ENCODE results near the gene PKD2. TPM values are rescaled to one million over a fixed set of nuclear protein-coding genes. Genes with fewer than 3 reads are reported as not detected.
"Not testable (repeated sequence)": the region's sequence is repeated elsewhere in the genome, so short reads cannot be mapped to it uniquely, and the experiment has no call there.

Gene PKD2
- total RNA-seq, 2 experiments from 2014 or later: 11.8 to 13.2 TPM

DNA sequence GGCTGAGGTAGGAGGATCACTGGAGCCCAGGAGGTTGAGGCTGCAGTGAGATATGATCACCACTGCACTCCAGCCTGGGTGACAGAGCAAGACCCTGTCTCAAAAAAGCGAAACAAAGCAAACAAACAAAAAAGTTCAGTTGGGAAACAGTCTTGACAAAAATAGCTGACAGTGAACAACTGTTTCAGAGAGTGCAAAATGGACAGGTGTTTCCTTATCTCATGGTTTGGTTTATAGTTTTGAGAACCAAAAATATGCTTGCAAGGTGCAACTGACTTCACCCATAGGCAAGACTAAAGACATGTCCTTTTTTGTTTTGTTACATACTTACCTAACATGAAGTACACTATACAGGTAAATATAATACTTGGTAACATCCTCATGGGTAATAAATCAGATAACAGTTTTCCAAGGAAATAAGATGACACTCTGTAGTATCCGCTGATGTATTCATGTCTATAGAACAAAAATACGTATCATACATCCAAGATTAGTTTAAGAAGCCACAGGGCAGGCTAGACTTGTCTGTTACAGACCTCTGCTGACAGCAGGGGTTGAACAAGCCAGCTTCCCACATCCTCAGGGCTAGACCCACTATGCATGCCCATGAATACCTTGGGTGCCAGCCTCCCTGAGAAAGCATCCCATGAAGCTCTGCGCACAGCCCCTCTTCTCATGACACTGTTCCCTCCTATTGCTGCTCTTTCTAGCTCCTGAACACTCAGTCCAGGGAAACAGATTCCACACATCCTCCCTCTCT lies 91.7 kb downstream of the PKD2 start:
- Mint-ChIP-seq H3K36me3 (ENCODE audit: low read depth) (no peaks in the 10 kb centered on the region), H3K4me1 (no peaks in the 10 kb centered on the region), H3K27me3 (peaks cover 15% of the 10 kb centered on the region), H3K4me3 (no peak overlapping the region), H3K27ac (no peak overlapping the region), H3K9me3 (no peaks in the 10 kb centered on the region)
- no peak for DNase-seq
- POLR2A ChIA-PET: interaction anchor here (0.5 to 0.7 kb wide), 2 partner anchors 487 to 664 kb away, joined by 3 to 7 read pairs; no protein-coding TSS in a partner anchor
- CTCF ChIA-PET: interaction anchor here (1.3 to 1.5 kb wide), 2 partner anchors 14 to 17 kb away, joined by 3 read pairs; no protein-coding TSS in a partner anchor

DNA sequence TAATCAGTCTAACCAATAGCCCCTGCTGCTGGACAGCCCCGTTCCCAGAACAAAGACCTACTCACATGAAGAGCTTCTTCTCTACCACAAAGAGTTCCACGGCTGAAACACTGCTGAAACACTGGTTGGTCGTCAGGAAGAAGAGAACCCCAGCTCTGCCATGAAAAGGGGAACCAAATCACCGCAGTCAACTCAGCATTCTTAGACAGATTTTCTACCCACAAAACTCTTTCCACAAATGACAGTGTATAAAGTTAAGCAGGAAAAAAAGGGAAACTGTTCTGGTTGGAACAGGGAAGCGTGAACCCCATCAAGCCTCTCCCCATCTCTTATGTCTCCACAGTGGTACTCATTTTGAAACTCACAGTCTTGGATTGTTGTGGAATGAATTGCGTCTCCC lies 93.7 kb downstream of the PKD2 start:
- H3K36me3 Mint-ChIP-seq (ENCODE audit: low read depth): no peaks in the 10 kb centered on the region
- no peaks in the 10 kb centered on the region for H3K4me1 Mint-ChIP-seq
- no peak overlapping the region for H3K4me3 Mint-ChIP-seq
- CTCF ChIA-PET: interaction anchor here (0.7 kb wide), 1 partner anchor 8 kb away, joined by 3 read pairs; no protein-coding TSS in a partner anchor
- H3K9me3 Mint-ChIP-seq: no peaks in the 10 kb centered on the region
- POLR2A ChIA-PET: no interaction called here
- no peak for DNase-seq
- peaks cover 17% of the 10 kb centered on the region for H3K27me3 Mint-ChIP-seq
- H3K27ac Mint-ChIP-seq: no peak overlapping the region

DNA sequence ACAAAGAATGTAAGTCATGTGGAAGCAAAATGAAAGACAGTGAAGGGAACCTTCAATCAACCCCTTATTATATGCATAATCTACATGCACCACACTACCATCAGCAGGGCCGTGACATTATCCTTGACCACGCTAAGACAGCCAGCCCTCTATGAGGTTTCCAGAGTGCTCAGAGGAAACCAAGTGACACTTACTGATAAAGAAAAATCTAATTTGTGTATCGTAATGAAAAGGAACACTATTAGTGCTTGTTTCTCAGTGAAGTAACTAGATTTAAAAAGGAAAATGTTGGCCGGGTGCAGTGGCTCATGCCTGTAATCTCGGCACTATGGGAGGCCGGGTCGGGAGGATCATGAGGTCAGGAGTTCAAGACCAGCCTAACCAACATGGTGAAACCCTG lies 94.6 kb downstream of the PKD2 start:
- H3K27me3 Mint-ChIP-seq: peaks cover 17% of the 10 kb centered on the region
- H3K27ac Mint-ChIP-seq: no peak overlapping the region
- no peaks in the 10 kb centered on the region for H3K36me3 Mint-ChIP-seq (ENCODE audit: low read depth)
- H3K4me1 Mint-ChIP-seq: no peaks in the 10 kb centered on the region
- H3K9me3 Mint-ChIP-seq: no peaks in the 10 kb centered on the region
- CTCF ChIA-PET: interaction anchor here (0.7 kb wide), 1 partner anchor 9 kb away, joined by 3 read pairs; no protein-coding TSS in a partner anchor
- no peak overlapping the region for H3K4me3 Mint-ChIP-seq
- POLR2A ChIA-PET: no interaction called here
- no peak for DNase-seq

DNA sequence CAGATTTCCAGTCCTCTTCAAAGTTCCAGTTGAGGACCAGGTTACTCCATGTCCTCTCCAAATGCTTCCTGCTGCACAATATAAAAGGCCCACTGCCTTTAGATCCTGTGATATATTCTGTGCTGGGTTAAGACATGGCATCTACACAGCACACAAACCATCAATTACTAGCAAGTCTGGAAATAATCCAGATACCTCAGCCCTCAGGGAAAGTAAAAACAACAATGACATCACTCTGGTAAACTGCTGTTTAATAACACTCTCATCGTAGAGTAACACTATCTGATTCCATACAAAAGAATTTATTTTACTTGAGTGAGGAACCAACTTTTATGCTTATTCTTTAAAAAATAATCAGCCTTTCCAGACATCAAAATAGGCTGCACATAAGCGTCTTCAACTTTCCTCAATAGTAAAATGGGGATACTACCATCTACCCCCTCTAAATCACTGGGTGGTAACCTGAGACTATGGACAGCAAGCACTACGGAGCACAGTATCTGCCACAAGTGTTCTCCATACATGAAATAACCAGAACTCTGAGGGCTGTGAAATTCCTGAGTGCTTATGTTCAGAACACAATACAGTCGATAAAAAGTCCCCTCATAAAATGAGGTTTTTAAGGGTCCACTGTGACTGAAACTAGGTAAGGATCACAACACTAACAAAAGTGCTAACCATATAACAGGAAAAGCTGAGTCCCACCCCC lies 97.6 kb downstream of the PKD2 start:
- Mint-ChIP-seq H3K4me1 (no peaks in the 10 kb centered on the region), H3K4me3 (no peak overlapping the region), H3K27ac (no peak overlapping the region), H3K9me3 (no peaks in the 10 kb centered on the region), H3K27me3 (peaks cover 7% of the 10 kb centered on the region), H3K36me3 (ENCODE audit: low read depth) (no peaks in the 10 kb centered on the region)
- ChIA-PET CTCF (interaction anchor here (0.6 to 1.3 kb wide), 2 partner anchors 10 to 1016 kb away, joined by 3 to 4 read pairs; no protein-coding TSS in a partner anchor), POLR2A (no interaction called here)
- DNase-seq: no peak

DNA sequence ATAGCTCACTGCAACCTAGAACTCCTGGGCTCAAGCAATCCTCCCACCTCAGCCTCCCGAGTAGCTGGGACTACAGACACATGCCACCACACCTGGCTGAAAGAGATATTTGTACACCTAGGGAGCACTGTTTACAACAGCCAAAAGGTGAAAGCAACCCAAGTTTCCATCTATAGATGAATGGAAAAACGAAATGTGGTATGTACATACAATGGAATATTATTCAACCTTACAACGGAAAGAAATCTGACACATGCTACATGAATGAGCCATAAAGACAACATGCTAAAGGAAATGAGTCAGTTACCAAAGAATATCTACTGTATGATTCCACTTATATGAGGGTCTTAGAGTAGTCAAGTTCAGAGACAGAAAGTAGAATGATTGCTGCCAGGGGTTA lies 98.8 kb downstream of the PKD2 start:
- H3K27ac Mint-ChIP-seq: no peak overlapping the region
- H3K9me3 Mint-ChIP-seq: no peaks in the 10 kb centered on the region
- no peak for DNase-seq
- no peaks in the 10 kb centered on the region for H3K36me3 Mint-ChIP-seq (ENCODE audit: low read depth)
- no peaks in the 10 kb centered on the region for H3K4me1 Mint-ChIP-seq
- peaks cover 7% of the 10 kb centered on the region for H3K27me3 Mint-ChIP-seq
- ChIA-PET CTCF (no interaction called here), POLR2A (no interaction called here)
- H3K4me3 Mint-ChIP-seq: no peak overlapping the region

DNA sequence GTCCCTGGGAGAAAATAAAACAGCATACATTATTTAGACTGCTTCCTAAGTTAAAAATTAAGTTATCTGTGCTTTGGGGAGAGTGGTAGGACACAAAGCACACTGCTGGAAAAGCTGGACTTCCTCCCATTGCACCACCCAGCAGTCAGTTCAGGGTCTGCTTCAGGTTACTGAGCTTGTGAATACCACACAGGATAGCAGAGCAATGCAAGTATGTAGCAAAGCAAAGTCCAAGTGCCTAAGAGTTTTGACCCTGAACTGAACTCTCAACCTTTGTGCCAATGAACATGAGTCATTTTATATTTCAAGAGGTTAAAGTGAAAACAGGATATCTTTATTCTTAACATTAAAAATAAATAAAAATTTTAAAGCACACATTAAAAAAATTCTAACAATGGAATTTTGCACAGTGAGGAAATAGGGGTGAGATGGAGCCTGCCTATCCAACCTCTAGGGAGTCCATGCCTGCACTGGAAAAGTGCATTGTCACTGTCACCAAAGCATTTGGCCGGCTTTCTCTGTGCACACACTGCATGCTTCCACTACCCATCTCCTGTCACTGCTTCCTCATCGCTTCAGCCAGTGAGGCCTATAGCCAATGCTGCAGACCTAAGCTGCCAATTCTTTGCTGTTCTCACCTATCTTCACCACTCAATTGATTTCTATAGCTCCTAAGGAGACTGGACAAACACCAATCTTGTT lies 100.1 kb downstream of the PKD2 start:
- no peaks in the 10 kb centered on the region for H3K4me1 Mint-ChIP-seq
- H3K27me3 Mint-ChIP-seq: peaks cover 5% of the 10 kb centered on the region
- no peak overlapping the region for H3K4me3 Mint-ChIP-seq
- ChIA-PET CTCF (interaction anchor here (1.3 kb wide), 1 partner anchor 33 kb away, joined by 3 read pairs; no protein-coding TSS in a partner anchor), POLR2A (no interaction called here)
- no peak for DNase-seq
- H3K27ac Mint-ChIP-seq: no peak overlapping the region
- H3K9me3 Mint-ChIP-seq: no peaks in the 10 kb centered on the region
- H3K36me3 Mint-ChIP-seq (ENCODE audit: low read depth): no peaks in the 10 kb centered on the region

DNA sequence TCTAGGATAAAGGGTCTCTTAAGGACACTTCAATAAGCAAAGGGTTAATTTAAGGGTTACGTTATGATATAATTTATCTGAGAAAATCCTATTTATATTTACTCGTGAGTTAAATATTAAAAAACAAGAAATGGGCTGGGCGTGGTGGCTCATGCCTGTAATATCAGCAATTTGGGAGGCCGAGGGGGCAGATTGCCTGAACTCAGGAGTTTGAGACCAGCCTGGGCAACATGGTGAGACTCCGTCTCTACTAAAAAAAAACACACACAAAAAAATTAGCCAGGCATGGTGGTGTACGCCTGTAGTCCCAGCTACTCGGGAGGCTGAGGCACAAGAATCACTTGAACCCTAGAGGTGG lies 100.7 kb downstream of the PKD2 start:
- H3K4me1 Mint-ChIP-seq; H3K4me3 Mint-ChIP-seq; H3K27ac Mint-ChIP-seq; H3K36me3 Mint-ChIP-seq (ENCODE audit: low read depth); H3K9me3 Mint-ChIP-seq; H3K27me3 Mint-ChIP-seq; POLR2A ChIA-PET; DNase-seq: not testable (repeated sequence)
- CTCF ChIA-PET: interaction anchor here (1.3 kb wide), 1 partner anchor 32 kb away, joined by 3 read pairs; no protein-coding TSS in a partner anchor

DNA sequence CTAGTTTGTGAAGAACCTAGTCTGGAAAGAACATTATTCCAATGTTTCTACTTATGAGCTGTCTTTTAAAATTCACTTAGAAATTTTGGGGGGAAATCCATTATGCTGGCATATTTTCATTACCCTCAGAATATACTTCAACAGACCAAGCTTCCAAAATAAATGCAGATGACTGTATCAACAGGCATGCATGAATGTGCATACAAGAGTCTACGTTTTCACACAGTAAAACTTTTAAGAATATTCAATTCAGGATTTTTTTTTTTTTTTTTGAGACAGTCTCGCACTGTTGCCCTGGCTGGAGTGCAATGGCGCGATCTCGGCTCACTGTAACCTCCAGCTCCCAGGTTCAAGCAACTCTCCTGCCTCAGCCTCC lies 101.3 kb downstream of the PKD2 start:
- POLR2A ChIA-PET: no interaction called here
- no peak for DNase-seq
- no peaks in the 10 kb centered on the region for H3K4me1 Mint-ChIP-seq
- no peaks in the 10 kb centered on the region for H3K36me3 Mint-ChIP-seq (ENCODE audit: low read depth)
- no peak overlapping the region for H3K4me3 Mint-ChIP-seq
- CTCF ChIA-PET: interaction anchor here (0.6 to 1.3 kb wide), 3 partner anchors 32 to 319 kb away, joined by 3 to 4 read pairs (median 4); no protein-coding TSS in a partner anchor
- H3K9me3 Mint-ChIP-seq: no peaks in the 10 kb centered on the region
- peaks cover 2% of the 10 kb centered on the region for H3K27me3 Mint-ChIP-seq
- H3K27ac Mint-ChIP-seq: no peak overlapping the region

DNA sequence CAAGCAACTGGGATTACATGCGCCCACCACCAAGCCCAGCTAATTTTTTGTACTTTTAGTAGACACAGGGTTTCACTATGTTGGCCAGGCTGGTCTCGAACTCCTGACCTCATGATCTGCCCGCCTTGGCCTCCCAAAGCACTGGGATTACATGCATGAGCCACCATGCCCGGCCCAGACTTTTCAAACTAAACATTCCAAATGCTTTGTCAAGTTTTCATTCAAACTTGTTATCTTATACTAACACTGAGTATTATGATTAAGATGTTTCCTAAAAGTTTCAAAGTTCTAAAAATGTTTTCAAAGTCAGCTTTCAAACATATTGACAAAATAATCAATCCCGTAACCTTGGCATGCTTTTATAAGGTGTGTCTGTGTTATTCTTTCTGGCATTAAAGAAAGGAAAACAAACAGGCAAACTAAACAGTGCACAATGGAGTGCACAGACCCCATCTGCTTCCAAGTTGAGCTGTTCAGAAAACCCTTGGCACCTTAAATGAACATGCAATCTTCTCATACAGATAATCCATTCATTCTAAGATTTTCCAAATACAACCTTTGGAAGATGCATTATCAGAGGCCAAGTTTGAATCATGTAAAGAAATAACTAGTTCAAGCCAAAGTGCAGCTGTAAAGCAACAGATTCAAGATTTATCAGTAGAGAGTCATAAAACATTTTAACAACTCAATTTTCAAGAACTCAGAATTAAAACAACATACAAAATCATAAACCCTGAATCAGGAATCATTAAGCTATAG lies 101.9 kb downstream of the PKD2 start:
- peaks cover 2% of the 10 kb centered on the region for H3K27me3 Mint-ChIP-seq
- H3K4me3 Mint-ChIP-seq: no peak overlapping the region
- no peaks in the 10 kb centered on the region for H3K36me3 Mint-ChIP-seq (ENCODE audit: low read depth)
- POLR2A ChIA-PET: no interaction called here
- H3K9me3 Mint-ChIP-seq: no peaks in the 10 kb centered on the region
- no peak overlapping the region for H3K27ac Mint-ChIP-seq
- no peaks in the 10 kb centered on the region for H3K4me1 Mint-ChIP-seq
- no peak for DNase-seq
- CTCF ChIA-PET: interaction anchor here (0.6 to 1.2 kb wide), 4 partner anchors 11 to 249 kb away, joined by 3 to 4 read pairs (median 4); no protein-coding TSS in a partner anchor

DNA sequence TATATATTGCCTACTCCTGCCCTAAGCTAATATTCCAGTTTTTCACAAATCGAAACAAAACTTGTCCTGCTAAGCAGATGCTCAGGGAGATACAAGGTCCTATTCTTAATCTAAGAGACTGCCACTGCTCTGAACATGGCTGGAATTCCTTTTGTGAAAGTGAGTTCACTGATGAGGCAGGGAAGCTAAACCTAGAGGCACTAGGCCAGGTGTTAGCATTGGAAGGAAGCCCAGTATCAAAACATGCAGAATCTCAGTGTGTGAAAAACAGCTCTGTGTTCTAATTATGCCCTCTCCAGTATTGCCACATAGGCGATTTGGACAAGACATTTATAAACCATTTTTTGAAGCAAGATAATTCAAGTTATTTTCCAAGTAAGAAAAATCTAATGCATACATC lies 103.4 kb downstream of the PKD2 start:
- H3K4me3 Mint-ChIP-seq: no peak overlapping the region
- no peaks in the 10 kb centered on the region for H3K36me3 Mint-ChIP-seq (ENCODE audit: low read depth)
- H3K27ac Mint-ChIP-seq: no peak overlapping the region
- ChIA-PET CTCF (interaction anchor here (0.5 to 1.2 kb wide), 4 partner anchors 9 to 103 kb away, joined by 3 read pairs; no protein-coding TSS in a partner anchor), POLR2A (no interaction called here)
- no peaks in the 10 kb centered on the region for H3K9me3 Mint-ChIP-seq
- DNase-seq: no peak
- no peaks in the 10 kb centered on the region for H3K4me1 Mint-ChIP-seq
- peaks cover under 1% of the 10 kb centered on the region for H3K27me3 Mint-ChIP-seq

DNA sequence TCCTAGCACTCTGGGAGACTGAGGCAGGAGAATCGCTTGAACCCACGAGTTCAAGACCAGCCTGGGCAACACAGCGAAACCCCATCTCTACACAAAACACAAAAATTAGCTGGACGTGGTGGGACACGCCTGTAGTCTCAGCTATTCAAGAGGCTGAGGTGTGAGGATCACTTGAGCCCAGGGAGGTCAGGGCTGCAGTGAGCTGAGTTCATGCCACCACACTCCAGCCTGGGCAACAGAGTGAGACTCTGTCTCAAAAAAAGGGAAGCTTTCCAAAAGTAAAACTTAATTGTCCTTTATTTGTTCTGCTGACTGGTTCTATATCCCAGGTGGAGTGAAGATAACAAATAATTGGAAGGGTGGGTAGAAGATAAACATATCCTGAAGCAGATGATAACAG lies 105.4 kb downstream of the PKD2 start:
- Mint-ChIP-seq H3K36me3 (ENCODE audit: low read depth) (no peaks in the 10 kb centered on the region), H3K27ac (no peak overlapping the region), H3K27me3 (no peaks in the 10 kb centered on the region), H3K9me3 (no peaks in the 10 kb centered on the region), H3K4me3 (no peak overlapping the region), H3K4me1 (no peaks in the 10 kb centered on the region)
- POLR2A ChIA-PET: no interaction called here
- CTCF ChIA-PET: interaction anchor here (1.2 kb wide), 1 partner anchor 14 kb away, joined by 3 read pairs; no protein-coding TSS in a partner anchor
- no peak for DNase-seq

DNA sequence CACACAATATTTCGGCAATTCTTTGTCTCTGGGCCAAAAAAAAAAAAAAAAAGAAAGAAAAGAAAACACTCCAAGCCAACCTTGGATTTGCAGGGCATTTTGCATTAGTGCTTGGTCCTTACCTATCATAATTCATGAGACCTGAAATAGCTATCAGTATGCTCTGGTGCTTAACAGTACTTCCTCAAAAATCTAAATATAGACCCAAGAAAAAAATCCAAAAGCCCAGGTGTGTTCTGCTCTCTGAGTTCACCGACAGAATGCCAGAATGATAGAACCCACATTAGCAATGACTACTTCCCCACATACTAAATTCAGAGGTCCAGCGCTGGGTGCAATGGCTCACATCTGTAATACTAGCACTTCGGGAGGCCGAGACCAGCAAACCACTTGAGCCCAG lies 108.2 kb downstream of the PKD2 start:
- CTCF ChIA-PET: interaction anchor here (1.2 kb wide), 1 partner anchor 11 kb away, joined by 4 read pairs; no protein-coding TSS in a partner anchor
- DNase-seq: no peak
- Mint-ChIP-seq H3K27ac (no peak overlapping the region), H3K4me3 (no peak overlapping the region), H3K4me1 (no peaks in the 10 kb centered on the region), H3K36me3 (ENCODE audit: low read depth) (peaks cover 8% of the 10 kb centered on the region), H3K27me3 (no peaks in the 10 kb centered on the region), H3K9me3 (peaks cover 15% of the 10 kb centered on the region)
- POLR2A ChIA-PET: interaction anchor here (0.7 kb wide), 1 partner anchor 316 kb away, joined by 3 read pairs; no protein-coding TSS in a partner anchor

Data from activated CD4-positive, alpha-beta T cell treated with anti-CD3 and anti-CD28 coated beads, Interleukin-2, amount 10 ng/mL, durations not matched to agents 7 days and 5 days (primary cell).